D721Med (cell line): ENCODE measurements around the gene TGFBR3.

ENCODE experiments used
- DNase-seq: peaks from one replicate; pipeline ENCODE4 v3.0.0; 2011; ENCODE audit warnings: low spot score; ENCODE audit not compliant: insufficient read length
- FAIRE-seq: peaks from 2 replicates; lab custom pipeline; 2011; peaks lifted over from hg19 to GRCh38; lab: Jason Lieb, UNC
- TF ChIP-seq, protein P1 (sequence below): IDR thresholded peaks from 2 replicates; pipeline ENCODE4 v1.5.1; 2012; ENCODE audit warnings: mild to moderate bottlenecking, control low read depth; ENCODE audit not compliant: insufficient read depth; ENCODE audit errors: missing control alignments

Gene TGFBR3

GRCh38 chr1:91724231-91724630, 161.7 kb downstream of the TGFBR3 start:
- TF ChIP-seq, protein P1, sequence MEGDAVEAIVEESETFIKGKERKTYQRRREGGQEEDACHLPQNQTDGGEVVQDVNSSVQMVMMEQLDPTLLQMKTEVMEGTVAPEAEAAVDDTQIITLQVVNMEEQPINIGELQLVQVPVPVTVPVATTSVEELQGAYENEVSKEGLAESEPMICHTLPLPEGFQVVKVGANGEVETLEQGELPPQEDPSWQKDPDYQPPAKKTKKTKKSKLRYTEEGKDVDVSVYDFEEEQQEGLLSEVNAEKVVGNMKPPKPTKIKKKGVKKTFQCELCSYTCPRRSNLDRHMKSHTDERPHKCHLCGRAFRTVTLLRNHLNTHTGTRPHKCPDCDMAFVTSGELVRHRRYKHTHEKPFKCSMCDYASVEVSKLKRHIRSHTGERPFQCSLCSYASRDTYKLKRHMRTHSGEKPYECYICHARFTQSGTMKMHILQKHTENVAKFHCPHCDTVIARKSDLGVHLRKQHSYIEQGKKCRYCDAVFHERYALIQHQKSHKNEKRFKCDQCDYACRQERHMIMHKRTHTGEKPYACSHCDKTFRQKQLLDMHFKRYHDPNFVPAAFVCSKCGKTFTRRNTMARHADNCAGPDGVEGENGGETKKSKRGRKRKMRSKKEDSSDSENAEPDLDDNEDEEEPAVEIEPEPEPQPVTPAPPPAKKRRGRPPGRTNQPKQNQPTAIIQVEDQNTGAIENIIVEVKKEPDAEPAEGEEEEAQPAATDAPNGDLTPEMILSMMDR = no peak
- DNase-seq (no peak), FAIRE-seq (no peak)

DNA sequence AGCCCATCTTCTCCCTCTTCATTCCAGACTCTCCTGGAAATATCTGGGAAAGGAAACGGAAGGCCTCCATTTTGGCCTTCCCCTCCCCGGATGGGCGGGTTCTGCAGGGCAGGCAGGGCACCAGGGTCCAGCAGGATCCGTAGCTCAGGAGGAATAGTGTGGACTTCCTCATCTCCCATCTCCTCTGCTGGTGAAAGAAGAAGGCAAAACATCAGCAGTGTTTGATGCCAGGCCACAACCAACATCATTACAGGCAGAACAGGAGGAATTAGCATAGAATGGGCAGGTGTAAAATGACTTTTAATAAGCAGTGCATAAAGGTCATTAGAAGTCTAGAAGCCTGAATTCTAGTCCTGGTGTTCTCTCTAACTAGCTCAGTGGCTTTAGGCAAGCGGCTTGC, 165.9 kb downstream of the TGFBR3 start:
- TF ChIP-seq, protein P1 = no peak
- FAIRE-seq = no peak
- no peak for DNase-seq

DNA sequence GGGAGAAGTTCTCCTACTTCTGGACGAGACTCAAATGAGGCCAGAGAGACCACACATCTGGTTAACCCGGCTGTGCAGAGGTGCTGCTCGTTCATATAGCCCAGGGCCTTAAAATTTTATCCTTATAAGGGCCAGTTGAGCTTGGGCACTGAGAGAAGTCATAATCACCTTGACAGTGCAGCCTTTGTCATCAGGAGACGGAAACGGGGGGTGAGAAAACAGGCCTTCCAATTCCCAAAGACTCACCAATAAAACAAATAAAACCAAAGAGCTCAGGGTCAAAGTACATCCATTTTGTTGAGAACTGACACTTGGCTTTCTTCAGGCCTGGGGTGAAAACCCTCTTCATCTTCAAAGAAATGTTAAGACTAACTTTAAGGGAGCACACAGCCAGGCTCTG, 167.1 kb downstream of the TGFBR3 start:
- no peak for DNase-seq
- no peak for FAIRE-seq
- TF ChIP-seq, protein P1 = no peak

DNA sequence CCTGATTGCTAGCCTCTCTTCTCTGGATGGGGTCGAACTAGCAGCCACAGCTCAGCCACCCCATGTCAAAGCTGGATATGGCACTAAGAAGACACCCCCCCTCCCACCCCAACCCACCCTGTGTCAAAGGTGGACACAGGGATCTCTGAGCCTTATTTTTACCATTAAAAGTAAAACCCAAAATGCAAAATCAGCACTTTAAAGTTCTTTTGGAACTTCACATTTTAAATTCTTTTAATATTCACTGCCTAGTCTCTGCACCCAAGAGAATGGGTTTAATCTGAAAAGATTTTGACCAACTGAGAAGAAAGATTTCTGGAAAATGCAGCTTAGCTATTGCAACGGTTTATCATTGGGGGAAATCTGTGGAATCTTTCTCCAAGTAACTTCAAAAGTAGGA, 167.6 kb downstream of the TGFBR3 start:
- DNase-seq = no peak
- TF ChIP-seq, protein P1 = no peak
- no peak for FAIRE-seq

GRCh38 chr1:91717839-91718238, 168.1 kb downstream of the TGFBR3 start:
- no peak for FAIRE-seq
- TF ChIP-seq, protein P1 = no peak
- no peak for DNase-seq

GRCh38 chr1:91716339-91716738, 169.6 kb downstream of the TGFBR3 start:
- TF ChIP-seq, protein P1 = no peak
- no peak for FAIRE-seq
- DNase-seq = no peak

DNA sequence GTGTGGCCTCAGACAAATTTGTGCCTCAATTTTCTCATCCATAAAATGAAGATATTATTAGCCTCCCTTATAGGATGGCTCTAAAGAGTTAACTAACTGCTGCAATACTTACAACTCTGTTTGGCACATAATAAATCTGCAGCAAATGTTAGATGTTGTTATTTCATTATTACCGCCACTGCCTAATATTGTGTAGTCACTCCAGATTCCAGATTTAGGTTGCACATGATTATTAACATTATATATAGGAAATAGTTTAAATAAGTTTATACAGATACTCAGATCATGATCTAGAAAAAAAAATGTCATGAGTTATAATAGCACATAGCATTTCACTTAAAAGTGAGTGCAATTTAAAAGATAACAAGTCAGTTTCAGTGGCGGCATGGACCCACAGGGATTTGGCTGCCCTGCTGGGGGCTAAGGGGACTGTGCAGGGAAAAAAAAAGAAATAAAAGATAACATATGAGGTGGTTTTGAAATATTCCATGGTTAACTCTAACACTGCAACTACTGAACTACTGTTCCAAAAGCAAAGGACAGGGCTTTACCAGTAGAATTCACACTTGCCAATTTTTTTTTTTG, 170.4 kb downstream of the TGFBR3 start:
- no peak for FAIRE-seq
- DNase-seq = no peak
- TF ChIP-seq, protein P1 = no peak
